Neural cell (in vitro differentiated cells): Measurements from ENCODE around the gene LRRTM3. TPM values are rescaled to one million over a fixed set of nuclear protein-coding genes. Genes with fewer than 3 reads are reported as not detected.

Experiments
- H2AFZ ChIP-seq: fragments of 200-600, 300-800 bp; sonication (generic), shearing (Covaris generic); 2 replicates; pipeline ENCODE4 v1.6.0; 2014; ENCODE audit warnings: low read depth, mild to moderate bottlenecking, antibody characterized with exemption, low read length, moderate library complexity
- H3F3A ChIP-seq: fragments of 200-600 bp; shearing (Covaris generic); 2 replicates; pipeline ENCODE4 v1.6.1; 2016; ENCODE audit warnings: mild to moderate bottlenecking, moderate library complexity, mixed read lengths, antibody characterized with exemption, low read length; ENCODE audit not compliant: insufficient read depth, poor library complexity, severe bottlenecking
- H3K27ac ChIP-seq: fragments of 200-600, 300-800 bp; sonication (generic), shearing (Covaris generic); 2 replicates; pipeline ENCODE4 v1.5.1; 2014; ENCODE audit warnings: mild to moderate bottlenecking, low read length, moderate library complexity
- H3K27me3 ChIP-seq: fragments of 300-800, 200-600 bp; sonication (generic), shearing (Covaris generic); 2 replicates; pipeline ENCODE4 v1.6.0; 2014; ENCODE audit warnings: mild to moderate bottlenecking, low read depth, low read length, moderate library complexity; ENCODE audit not compliant: insufficient read depth
- H3K36me3 ChIP-seq: fragments of 300-800, 200-600 bp; sonication (generic), shearing (Covaris generic); 2 replicates; pipeline ENCODE4 v1.5.1; 2014; ENCODE audit warnings: mild to moderate bottlenecking, antibody characterized with exemption, low read length, moderate library complexity; ENCODE audit not compliant: insufficient read depth
- H3K4me2 ChIP-seq: fragments of 300-800, 200-600 bp; sonication (generic), shearing (Covaris generic); 2 replicates; pipeline ENCODE4 v1.6.0; 2014; ENCODE audit warnings: mild to moderate bottlenecking, low read length
- H3K4me3 ChIP-seq: fragments of 300-800, 200-600 bp; sonication (generic), shearing (Covaris generic); 2 replicates; pipeline ENCODE4 v1.5.1; 2014; ENCODE audit warnings: mild to moderate bottlenecking, low read length, moderate library complexity
- H3K79me2 ChIP-seq: fragments of 200-600 bp; shearing (Covaris generic); replicated peaks from 2 replicates; pipeline ENCODE4 v1.6.0; 2014; ENCODE audit warnings: mild to moderate bottlenecking, low read length, moderate library complexity; ENCODE audit not compliant: insufficient read depth
- H3K9ac ChIP-seq: fragments of 300-800, 200-600 bp; sonication (generic), shearing (Covaris generic); 2 replicates; pipeline ENCODE4 v1.6.1; 2016; ENCODE audit warnings: mild to moderate bottlenecking, low read length, mixed read lengths
- H3K9me2 ChIP-seq: fragments of 200-600 bp; shearing (Covaris generic); 2 replicates; pipeline ENCODE4 v1.6.1; 2016; ENCODE audit warnings: mild to moderate bottlenecking, low read length, mixed read lengths; ENCODE audit not compliant: insufficient read depth
- H3K9me3 ChIP-seq: fragments of 200-600, 300-800 bp; sonication (generic), shearing (Covaris generic); 2 replicates; pipeline ENCODE4 v1.6.1; 2016; ENCODE audit warnings: mild to moderate bottlenecking, mixed run types, low read length, moderate library complexity, mixed read lengths
- H4K20me1 ChIP-seq: fragments of 200-600 bp; shearing (Covaris generic); 2 replicates; pipeline ENCODE4 v1.6.1; 2016; ENCODE audit warnings: mild to moderate bottlenecking, mixed run types; ENCODE audit not compliant: insufficient read depth
- CTCF ChIP-seq: fragments of 450-650 bp; IDR thresholded peaks from 2 replicates; pipeline ENCODE4 v1.5.1; 2014; ENCODE audit warnings: antibody characterized with exemption, mild to moderate bottlenecking, moderate library complexity; ENCODE audit not compliant: poor library complexity, severe bottlenecking
- EP300 ChIP-seq: fragments of 450-650 bp; conservative IDR thresholded peaks from 2 replicates; pipeline ENCODE4 v1.6.1; 2014; ENCODE audit warnings: antibody characterized with exemption, mild to moderate bottlenecking, moderate library complexity; ENCODE audit not compliant: poor library complexity, severe bottlenecking
- EZH2 ChIP-seq: fragments of 200-600, 300-800 bp; shearing (Covaris generic), sonication (generic); IDR thresholded peaks from 2 replicates; pipeline ENCODE4 v1.6.1; 2014; ENCODE audit warnings: antibody characterized with exemption, low read length, borderline replicate concordance, mild to moderate bottlenecking; ENCODE audit not compliant: insufficient read depth, poor library complexity, severe bottlenecking
- MXI1 ChIP-seq: fragments of 450-650 bp; conservative IDR thresholded peaks from 2 replicates; pipeline ENCODE4 v1.6.1; 2014; ENCODE audit warnings: antibody characterized with exemption, mild to moderate bottlenecking; ENCODE audit not compliant: poor library complexity, severe bottlenecking
- POLR2AphosphoS5 ChIP-seq: IDR thresholded peaks from 2 replicates; pipeline ENCODE4 v1.6.1; 2012
- RAD21 ChIP-seq: fragments of 450-650 bp; conservative IDR thresholded peaks from 2 replicates; pipeline ENCODE4 v1.6.1; 2014; ENCODE audit warnings: antibody characterized with exemption, mild to moderate bottlenecking, moderate library complexity
- SMC3 ChIP-seq: fragments of 450-650 bp; conservative IDR thresholded peaks from 2 replicates; pipeline ENCODE4 v1.6.1; 2014; ENCODE audit warnings: antibody characterized with exemption, mild to moderate bottlenecking, moderate library complexity; ENCODE audit not compliant: poor library complexity
- TAF1 ChIP-seq: IDR thresholded peaks from 2 replicates; pipeline ENCODE4 v1.6.1; 2012; ENCODE audit warnings: low read depth
- polyA plus RNA-seq: library from polyadenylated mRNA; depleted of rRNA; stranded (reverse); fragments of >200 nt; gene quantifications from 2 replicates; pipeline ENCODE4 v1.2.3, GENCODE V29; 2014
- TF ChIP-seq, protein P1 (sequence below): IDR thresholded peaks from 2 replicates; pipeline ENCODE4 v1.6.1; 2012; ENCODE audit warnings: borderline replicate concordance

Gene LRRTM3
- polyA plus RNA-seq, 1 donor from 2014 or later: 3.2 TPM

GRCh38 chr10:66958466-66958865 lies 32.6 kb downstream of the LRRTM3 start:
- H2AFZ ChIP-seq: no peak overlapping the region
- no peak for TF ChIP-seq MXI1
- no peak for TF ChIP-seq RAD21
- no peak for TF ChIP-seq EZH2
- no peak for TF ChIP-seq TAF1
- no peak for TF ChIP-seq EP300
- H3K27ac ChIP-seq: no peak overlapping the region
- H4K20me1 ChIP-seq: no peaks in the 10 kb centered on the region
- no peaks in the 10 kb centered on the region for H3F3A ChIP-seq
- no peaks in the 10 kb centered on the region for H3K27me3 ChIP-seq
- no peak overlapping the region for H3K9ac ChIP-seq
- H3K9me3 ChIP-seq: no peaks in the 10 kb centered on the region
- H3K4me2 ChIP-seq: no peak overlapping the region
- no peaks in the 10 kb centered on the region for H3K9me2 ChIP-seq
- no peak overlapping the region for H3K4me3 ChIP-seq
- no peaks in the 10 kb centered on the region for H3K79me2 ChIP-seq
- H3K36me3 ChIP-seq: no peaks in the 10 kb centered on the region

- H3K27ac ChIP-seq: no peak overlapping the region
- H3F3A ChIP-seq: no peaks in the 10 kb centered on the region
- no peak overlapping the region for H3K4me3 ChIP-seq
- H3K9me2 ChIP-seq: no peaks in the 10 kb centered on the region
- no peaks in the 10 kb centered on the region for H3K36me3 ChIP-seq
- H4K20me1 ChIP-seq: no peaks in the 10 kb centered on the region
- H3K27me3 ChIP-seq: no peaks in the 10 kb centered on the region
- TF ChIP-seq TAF1 (no peak), EP300 (no peak), EZH2 (no peak), MXI1 (no peak), SMC3 (no peak), POLR2AphosphoS5 (no peak), RAD21 (no peak), CTCF (no peak)
- TF ChIP-seq, protein P1, sequence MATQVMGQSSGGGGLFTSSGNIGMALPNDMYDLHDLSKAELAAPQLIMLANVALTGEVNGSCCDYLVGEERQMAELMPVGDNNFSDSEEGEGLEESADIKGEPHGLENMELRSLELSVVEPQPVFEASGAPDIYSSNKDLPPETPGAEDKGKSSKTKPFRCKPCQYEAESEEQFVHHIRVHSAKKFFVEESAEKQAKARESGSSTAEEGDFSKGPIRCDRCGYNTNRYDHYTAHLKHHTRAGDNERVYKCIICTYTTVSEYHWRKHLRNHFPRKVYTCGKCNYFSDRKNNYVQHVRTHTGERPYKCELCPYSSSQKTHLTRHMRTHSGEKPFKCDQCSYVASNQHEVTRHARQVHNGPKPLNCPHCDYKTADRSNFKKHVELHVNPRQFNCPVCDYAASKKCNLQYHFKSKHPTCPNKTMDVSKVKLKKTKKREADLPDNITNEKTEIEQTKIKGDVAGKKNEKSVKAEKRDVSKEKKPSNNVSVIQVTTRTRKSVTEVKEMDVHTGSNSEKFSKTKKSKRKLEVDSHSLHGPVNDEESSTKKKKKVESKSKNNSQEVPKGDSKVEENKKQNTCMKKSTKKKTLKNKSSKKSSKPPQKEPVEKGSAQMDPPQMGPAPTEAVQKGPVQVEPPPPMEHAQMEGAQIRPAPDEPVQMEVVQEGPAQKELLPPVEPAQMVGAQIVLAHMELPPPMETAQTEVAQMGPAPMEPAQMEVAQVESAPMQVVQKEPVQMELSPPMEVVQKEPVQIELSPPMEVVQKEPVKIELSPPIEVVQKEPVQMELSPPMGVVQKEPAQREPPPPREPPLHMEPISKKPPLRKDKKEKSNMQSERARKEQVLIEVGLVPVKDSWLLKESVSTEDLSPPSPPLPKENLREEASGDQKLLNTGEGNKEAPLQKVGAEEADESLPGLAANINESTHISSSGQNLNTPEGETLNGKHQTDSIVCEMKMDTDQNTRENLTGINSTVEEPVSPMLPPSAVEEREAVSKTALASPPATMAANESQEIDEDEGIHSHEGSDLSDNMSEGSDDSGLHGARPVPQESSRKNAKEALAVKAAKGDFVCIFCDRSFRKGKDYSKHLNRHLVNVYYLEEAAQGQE: no peak
- no peaks in the 10 kb centered on the region for H3K9me3 ChIP-seq
- H3K4me2 ChIP-seq: no peak overlapping the region
- H2AFZ ChIP-seq: no peak overlapping the region
- H3K79me2 ChIP-seq: no peaks in the 10 kb centered on the region
- H3K9ac ChIP-seq: no peak overlapping the region
Measured at GRCh38 chr10:66964946-66965345, 39.1 kb downstream of the LRRTM3 start.
